ENCODE measurements around the gene IL12B.
"Not testable (repeated sequence)": the region's sequence is repeated elsewhere in the genome, so short reads cannot be mapped to it uniquely, and the experiment has no call there.

IL12B gene

DNA sequence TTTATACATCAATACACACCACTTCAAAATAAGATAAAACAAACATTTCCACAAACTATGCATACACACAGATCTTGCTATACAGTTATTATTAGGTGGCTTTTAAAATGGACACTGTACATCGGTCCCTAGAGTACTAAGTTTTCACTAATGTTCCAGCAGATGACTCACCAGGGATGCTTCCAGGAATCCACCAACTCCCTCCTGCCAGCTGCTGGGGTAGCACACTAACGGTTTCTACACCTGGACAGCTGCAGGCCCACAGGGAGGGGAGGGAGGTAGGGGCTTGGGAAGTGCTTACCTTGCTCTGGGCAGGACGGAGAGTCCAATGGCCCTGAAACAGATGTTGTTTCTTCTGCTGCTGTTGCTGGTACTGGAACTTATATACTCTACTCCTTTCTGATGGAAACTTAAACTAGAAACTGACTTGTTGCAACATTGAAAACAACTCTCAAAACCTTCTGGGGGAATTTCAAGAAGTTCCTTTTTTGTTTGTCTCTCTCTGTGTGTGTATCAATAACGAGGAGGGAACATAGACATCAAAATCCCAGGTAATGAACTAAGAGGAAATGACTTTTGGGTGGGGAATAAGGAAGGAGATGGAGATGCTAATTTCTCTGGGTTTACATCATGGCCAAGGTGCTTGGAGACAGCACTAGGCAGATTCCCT, at the start of gene IL12B:
Gene IL12B, minus strand, starts transcription at position 357 of the 670 bp plus-strand sequence. CDS start 3,705 bp downstream, outside the sequence.
- no peak for DNase-seq

DNA sequence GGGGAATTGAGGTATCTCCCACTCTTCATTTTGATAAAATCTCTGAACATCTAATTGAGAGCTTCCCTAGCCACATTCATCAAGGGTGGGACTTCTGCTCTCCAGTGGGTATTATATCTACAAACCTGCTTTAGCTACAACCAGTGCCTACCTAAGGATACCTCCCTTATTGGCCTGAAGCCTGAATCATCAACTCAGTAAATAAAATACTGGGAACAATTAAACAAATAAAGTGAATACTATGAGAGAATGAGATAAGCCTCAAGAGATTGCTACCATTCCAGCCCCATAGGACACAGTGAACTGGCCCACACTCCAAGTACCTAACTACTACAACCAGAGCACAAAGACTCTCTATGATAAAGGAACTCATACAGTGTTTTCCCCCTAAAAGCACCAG, 47.4 kb upstream of the IL12B start:
- DNase-seq: no peak

- not testable (repeated sequence) for DNase-seq
Measured at GRCh38 chr5:159367866-159368265, 37.6 kb upstream of the IL12B start.

DNA sequence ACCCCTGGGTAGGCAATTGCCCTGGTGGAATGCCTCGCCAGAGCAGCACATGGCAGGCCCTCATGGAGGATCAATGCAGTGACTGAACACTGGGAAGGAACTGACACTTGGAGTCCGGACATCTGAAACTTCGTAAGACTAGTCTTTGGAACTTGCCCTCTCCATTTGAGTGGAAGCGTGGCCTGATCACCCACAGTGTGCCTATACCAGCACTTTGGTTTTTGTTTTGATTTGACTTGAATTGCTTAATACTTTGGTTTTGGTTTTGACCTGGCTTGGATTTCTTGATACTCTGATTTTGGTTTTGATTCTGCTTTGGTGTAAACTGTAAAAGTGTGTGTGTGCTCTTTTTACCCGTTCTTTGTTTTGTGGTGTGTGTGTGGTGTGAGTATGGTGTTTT, 36.5 kb upstream of the IL12B start:
- not testable (repeated sequence) for DNase-seq

GRCh38 chr5:159362220-159362619, 31.9 kb upstream of the IL12B start:
- no peak for DNase-seq

DNA sequence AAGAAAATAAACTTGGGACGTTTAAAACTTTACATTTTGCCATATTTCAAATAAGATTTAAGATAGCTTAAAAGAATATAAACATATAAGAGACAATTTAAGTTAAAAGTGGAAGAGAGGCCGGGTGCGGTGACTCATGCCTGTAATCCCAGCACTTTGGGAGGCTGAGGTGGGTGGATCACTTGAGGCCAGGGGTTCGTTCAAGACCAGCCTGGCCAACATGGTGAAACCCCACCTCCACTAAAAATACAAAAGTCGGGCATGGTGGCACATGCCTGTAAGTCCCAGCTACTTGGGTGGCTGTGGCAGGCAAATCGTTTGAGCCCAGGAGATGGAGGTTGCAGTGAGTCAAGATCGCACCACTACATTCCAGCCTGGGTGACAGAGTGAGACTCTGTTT, 29.6 kb upstream of the IL12B start:
- not testable (repeated sequence) for DNase-seq

DNA sequence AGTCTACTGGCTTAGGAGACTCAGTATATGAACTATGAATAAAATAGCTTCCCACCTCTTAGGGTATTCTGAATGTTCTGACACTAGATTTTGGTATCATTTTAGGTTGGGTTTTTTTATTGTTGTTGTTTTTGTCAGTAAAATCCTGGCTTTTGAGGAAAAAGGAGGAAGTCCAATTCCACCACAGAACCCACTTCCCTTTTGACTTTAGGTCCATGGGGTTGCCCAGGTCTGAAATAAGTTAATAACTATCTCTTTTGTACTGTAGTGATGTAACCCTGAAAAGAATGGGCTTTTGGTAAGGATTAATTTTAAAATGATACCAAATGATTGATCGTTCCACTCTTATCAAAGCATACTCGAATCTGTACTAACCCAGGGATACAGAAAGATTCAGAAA, 29.1 kb upstream of the IL12B start:
- DNase-seq: no peak

DNA sequence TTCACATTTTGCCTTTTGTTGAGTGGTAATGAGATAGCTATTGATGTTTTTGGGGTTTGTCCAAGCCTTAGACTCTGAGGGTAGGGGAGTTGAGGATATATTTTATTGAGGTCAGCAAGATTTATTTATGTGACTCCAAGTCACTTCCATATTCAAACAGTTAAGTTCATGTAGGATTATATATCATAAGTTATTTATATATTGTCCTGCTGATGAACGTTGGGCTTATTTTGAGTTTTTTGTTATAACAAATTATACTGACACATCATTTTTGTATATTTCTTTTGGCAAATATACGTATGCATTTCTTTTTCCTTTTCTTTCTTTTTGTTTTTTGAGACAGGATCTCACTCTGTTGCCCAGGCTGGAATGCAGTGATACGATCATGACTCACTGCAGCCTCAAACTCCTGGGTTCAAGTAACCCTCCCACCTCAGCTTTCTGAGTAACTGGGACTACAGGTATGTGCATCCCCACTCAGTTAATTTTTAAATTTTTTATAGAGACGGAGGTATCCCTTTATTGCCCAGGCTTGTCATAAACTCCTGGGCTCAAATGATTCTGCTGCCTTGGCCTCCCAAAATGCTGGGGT, 23.5 kb upstream of the IL12B start:
- DNase-seq: no peak

DNA sequence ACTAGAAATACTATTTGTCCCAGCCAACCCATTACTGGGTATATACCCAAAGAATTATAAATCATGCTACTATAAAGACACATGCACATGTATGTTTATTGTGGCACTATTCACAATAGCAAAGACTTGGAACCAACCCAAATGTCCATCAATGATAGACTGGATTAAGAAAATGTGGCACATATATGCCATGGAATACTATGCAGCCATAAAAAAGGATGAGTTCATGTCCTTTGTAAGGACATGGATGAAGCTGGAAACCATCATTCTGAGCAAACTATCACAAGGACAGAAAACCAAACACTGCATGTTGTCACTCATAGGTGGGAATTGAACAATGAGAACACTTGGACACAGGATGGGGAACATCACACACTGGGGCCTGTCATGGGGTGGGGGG, 20.4 kb upstream of the IL12B start:
- DNase-seq: not testable (repeated sequence)

DNA sequence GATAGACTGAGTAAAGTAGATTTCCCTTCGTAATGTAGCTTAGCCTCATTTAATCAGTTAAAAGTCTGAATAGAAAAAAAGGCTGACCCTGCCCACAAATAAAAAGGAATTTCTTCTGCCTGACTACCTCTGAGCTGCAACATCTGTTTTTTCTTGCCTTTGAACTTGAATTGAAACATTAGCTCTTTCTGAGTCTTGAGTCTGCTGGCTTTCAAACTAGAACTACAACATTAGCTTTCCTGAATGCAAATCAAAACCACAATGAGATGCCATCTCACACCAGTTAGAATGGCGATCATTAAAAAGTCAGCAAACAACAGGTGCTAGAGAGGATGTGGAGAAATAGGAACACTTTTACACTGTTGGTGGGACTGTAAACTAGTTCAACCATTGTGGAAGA, 19.9 kb upstream of the IL12B start:
- not testable (repeated sequence) for DNase-seq

- DNase-seq: no peak
Measured at GRCh38 chr5:159345861-159346260, 15.6 kb upstream of the IL12B start.

GRCh38 chr5:159345336-159345735, 15.0 kb upstream of the IL12B start:
- DNase-seq: no peak

DNA sequence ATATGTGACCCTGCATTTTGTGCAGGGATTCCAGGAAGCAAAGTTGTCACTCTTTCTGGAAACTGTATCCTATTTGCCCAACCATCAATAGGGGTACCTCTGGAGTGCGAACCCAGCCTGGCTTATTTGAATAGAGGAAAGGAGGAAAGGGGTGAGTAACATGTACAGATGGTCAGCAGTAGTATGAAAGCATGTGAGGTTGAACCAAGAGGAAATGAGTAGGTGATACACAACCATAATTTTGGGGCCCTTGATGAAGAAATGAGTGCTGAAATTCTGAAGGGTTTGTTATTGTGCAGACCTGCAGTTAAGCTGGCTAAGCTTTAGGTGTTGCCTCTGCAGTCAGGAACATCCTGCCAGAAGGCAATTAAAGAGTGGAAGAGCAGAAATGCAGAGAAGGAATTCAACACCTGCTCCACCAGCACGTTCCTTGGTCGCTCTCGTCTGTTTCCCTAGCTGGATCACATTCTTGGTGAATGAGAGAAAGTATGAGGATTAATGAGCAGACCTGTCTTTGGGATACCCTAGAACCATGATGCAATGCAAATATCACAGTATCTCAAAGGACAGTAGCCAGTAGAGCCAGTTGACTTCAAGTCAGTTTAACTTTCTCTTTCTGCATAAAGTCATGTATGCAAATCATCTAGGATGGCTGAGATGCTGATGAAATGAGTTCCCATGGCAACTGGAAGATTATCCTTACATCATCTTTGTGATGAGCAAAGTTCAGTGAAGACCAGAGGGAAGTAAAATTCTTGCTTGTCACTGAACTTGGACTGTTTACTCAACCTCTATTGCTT, 13.2 kb upstream of the IL12B start:
- no peak for DNase-seq

GRCh38 chr5:159342840-159343239, 12.6 kb upstream of the IL12B start:
- no peak for DNase-seq

DNA sequence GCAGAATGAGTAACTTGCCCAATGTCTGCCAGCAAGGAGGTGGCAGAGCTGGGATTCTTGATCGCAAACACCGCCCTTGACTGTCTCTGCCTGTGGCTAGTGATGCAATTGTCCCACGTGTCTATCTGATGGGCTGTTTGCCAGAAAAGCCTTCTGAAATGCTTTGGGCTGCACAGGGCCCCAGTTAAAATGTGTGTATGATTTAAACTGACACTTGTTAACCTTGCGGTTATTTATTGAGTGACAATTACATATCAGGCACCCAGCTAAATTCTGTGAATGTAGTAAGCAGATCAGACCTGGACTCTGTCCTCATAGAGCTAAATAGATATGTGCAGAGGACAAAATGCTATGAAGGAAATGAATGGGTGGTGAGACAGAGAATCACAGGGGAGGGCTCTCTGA, 11.6 kb upstream of the IL12B start:
- DNase-seq: no peak

GRCh38 chr5:159341145-159341544, 10.9 kb upstream of the IL12B start:
- DNase-seq: no peak

- no peak for DNase-seq
Measured at GRCh38 chr5:159340511-159340910, 10.2 kb upstream of the IL12B start.

DNA sequence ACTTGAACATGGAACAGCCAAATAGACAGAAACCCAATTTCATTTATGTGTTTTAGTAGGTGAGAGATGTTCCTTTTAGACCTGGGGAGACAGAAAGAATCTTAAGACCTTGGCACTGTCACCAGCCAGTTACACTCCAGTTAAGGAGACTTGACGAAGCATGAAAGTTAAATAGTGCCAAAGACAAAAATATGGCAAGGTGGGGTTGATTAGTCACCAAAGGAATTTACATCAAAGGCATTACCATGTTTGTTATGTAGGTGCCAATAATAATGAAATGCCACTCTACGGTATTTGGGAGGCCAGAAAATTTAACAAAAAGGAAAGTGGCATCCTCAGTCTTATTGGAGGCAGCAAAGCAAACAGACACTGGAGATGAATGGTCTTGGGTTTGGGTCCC, 9.2 kb upstream of the IL12B start:
- DNase-seq: no peak

DNA sequence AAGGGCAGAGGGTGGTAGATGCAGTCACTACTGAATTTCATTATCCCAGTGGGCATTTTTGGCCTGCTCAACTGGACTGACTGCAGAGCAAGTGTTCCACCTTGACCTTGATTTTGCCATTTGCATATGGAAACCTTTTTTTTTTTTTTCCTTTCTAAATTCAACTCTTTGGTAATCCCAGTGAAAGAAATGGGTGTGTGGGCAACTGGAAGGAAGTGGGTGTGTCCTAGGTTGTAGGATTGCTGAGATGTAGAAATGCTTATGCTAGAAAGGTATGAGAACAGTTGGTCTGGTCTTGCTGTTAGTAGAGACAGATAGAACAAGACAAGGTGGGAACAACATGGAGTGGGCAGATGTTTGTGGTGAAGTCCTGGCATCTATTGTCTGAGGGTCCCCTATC, 7.8 kb upstream of the IL12B start:
- no peak for DNase-seq

DNA sequence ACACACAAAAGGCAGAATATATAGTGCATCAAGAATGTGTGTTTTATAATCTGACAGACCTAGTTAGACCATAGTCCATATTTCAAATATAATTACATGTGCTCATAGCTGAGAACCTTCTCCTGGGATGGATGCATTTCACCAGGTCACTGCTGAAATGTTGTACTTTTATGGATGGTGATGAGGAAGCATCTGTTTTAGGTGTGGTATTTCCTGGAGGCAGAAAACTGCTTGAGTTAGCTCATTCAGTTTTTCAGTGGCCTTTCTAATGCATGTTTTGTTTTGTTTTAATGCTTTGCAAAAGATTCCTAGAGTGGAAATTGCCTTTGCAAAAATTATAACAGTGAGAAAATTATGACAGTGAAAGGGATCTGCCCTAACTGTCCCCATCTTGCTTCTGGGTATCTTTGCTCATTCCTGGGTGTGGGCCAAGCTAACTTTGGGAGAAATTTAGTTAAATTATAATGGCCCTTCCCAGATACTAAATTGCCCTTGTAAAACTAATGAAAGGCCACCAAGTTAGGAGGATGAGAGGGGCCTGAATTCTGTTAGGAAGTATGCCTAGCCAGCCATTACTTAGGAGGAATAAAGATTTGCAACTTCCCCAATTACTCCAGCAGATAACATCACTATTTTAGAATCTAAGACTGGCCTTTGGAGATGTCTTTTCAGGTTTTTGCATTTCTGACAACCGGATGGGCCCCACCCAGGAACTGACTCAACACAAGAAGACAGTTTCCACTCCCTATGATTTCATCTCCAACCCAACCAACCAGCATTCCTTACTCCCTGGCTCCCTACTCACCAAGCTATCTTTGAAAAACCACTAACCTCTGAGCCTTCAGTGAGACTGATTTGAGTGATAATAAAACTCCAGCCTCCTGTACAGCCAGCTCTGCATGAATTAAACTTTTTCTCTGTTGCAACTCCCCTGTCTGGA, 7.0 kb upstream of the IL12B start:
- DNase-seq: no peak

DNA sequence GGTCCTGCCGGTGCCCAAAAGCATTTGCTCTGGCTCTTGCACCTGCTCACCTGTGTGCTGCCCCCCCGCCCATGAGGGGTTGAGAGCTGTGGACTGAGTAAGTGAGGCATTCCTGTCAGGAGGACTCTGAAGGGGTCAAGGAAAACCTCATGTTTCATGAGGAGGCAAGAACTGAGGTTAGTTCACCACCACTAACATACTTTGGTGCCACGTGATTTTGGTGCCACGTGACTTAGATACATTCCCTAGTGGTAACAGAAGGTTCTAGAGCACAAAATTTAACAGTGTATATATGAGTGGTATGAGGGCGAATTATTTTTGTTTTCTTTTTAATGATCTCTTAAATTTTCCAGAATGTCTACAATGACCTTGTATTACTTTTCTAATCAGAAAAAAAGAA, 6.3 kb upstream of the IL12B start:
- no peak for DNase-seq

DNA sequence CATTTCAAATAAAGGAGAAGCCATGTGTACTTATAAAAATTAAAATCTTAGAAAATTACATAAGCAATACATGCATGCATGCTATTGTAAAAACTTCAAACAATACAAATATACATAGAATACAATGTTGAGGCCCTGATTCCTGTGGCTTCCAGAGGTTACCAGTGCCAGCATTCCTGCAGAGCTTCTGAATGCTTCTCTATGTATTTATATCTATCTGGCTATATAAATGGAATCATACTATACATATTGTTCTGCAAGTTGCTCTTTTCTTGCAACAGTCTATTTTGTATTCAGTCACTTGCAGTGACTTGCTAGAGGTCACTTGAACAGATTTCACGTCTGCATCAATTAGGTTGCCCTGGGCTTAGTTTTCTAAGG, 3.2 kb upstream of the IL12B start:
- no peak for DNase-seq

Measured in retina (tissue), 1 donor.